K562 (cell line): ENCODE results near the gene LONRF2. TPM values are rescaled to one million over a fixed set of nuclear protein-coding genes. Genes with fewer than 3 reads are reported as not detected.

ENCODE experiments used
- ELF4 ChIP-seq: fragments of 450-650 bp; formaldehyde crosslinking; IDR thresholded peaks from 2 replicates; pipeline ENCODE4 v1.4.0; 2022; ENCODE audit warnings: missing genetic modification characterization
- ESRRB ChIP-seq: fragments of 250-450 bp; sonication (Bioruptor Pico); IDR thresholded peaks from 2 replicates; pipeline ENCODE4 v1.5.0; 2020; ENCODE audit warnings: mild to moderate bottlenecking, moderate library complexity, borderline replicate concordance
- IRF1 ChIP-seq: sonication (generic); formaldehyde crosslinking; IDR thresholded peaks from 2 replicates; pipeline ENCODE4 v1.8.0; 2022; ENCODE audit warnings: missing genetic modification reagents, mild to moderate bottlenecking, borderline replicate concordance
- JUND ChIP-seq, 2 experiments: IDR thresholded peaks; 2 replicates in 1 of 2; 3 replicates in 1 of 2; pipeline ENCODE4 v1.6.1; 2011; ENCODE audit warnings: borderline replicate concordance in 2 of 2, low read depth in 2 of 2, low read length in 2 of 2, improper control_type of control experiment in 1 of 2, missing biosample characterization in 1 of 2, missing genetic modification characterization in 1 of 2, missing genetic modification reagents in 1 of 2
- KAT2B ChIP-seq: IDR thresholded peaks from one replicate; pipeline ENCODE4 v1.6.1; 2012; ENCODE audit warnings: low read depth, mild to moderate bottlenecking, control low read depth, inconsistent platforms, low read length, moderate library complexity
- KLF13 ChIP-seq: fragments of 450-650 bp; IDR thresholded peaks from 2 replicates; pipeline ENCODE4 v1.6.1; 2016; ENCODE audit warnings: missing genetic modification characterization, low read depth, mild to moderate bottlenecking, missing compliant biosample characterization, moderate library complexity, borderline replicate concordance
- MEIS2 ChIP-seq: fragments of 450-650 bp; IDR thresholded peaks from 2 replicates; pipeline ENCODE4 v1.6.1; 2014; ENCODE audit warnings: mild to moderate bottlenecking; ENCODE audit not compliant: partially characterized antibody
- MIER1 ChIP-seq: fragments of 450-650 bp; IDR thresholded peaks from 2 replicates; pipeline ENCODE4 v1.6.1; 2016; ENCODE audit warnings: antibody characterized with exemption, mild to moderate bottlenecking, low read depth
- MYNN ChIP-seq, 2 experiments: sonication (generic); formaldehyde crosslinking in 1 of 2; IDR thresholded peaks; 2 replicates each; pipeline versions ENCODE4 v1.5.0 to v1.6.1; 2016 to 2020; ENCODE audit warnings: antibody characterized with exemption in 1 of 2, missing genetic modification reagents in 1 of 2
- POLR3G ChIP-seq: IDR thresholded peaks from 2 replicates; pipeline ENCODE4 v1.6.1; 2011; ENCODE audit not compliant: insufficient read length, insufficient replicate concordance; ENCODE audit errors: extremely low read depth
- U2AF1 ChIP-seq: fragments of 200-400 bp; formaldehyde crosslinking; optimal IDR thresholded peaks from 2 replicates; pipeline ENCODE3; 2017; ENCODE audit warnings: mild to moderate bottlenecking, low read depth, low read length, moderate library complexity
- ZNF274 ChIP-seq: IDR thresholded peaks from 2 replicates; pipeline ENCODE4 v1.6.1; 2011; ENCODE audit warnings: low read depth, mild to moderate bottlenecking, low read length, moderate library complexity, borderline replicate concordance
- ZNF592 ChIP-seq: fragments of 450-650 bp; IDR thresholded peaks from 2 replicates; pipeline ENCODE4 v1.6.1; 2017; ENCODE audit warnings: antibody characterized with exemption, mild to moderate bottlenecking
- ZNF766 ChIP-seq: fragments of 200-800 bp; sonication (Bioruptor generic); conservative IDR thresholded peaks from 2 replicates; pipeline ENCODE4 v1.6.1; 2016; ENCODE audit warnings: missing genetic modification characterization, missing compliant biosample characterization
- polyA plus RNA-seq, 8 experiments: library from polyadenylated mRNA; depleted of rRNA in 4 of 8; stranded (reverse) in 5 of 8; unstranded in 3 of 8; fragments of >200 nt; fragmentation: Nextera tagmentation in 2 of 8; fragmentation: Illumina TruSeq in 1 of 8; extraction: Ambion mirVana in 2 of 8; extraction: Trizol in 1 of 8; gene quantifications; 2 replicates each; pipeline versions ENCODE4 v1.2.1 to v1.2.3, GENCODE V29; 2011 to 2014; ENCODE audit warnings: inconsistent platforms in 1 of 8, missing spikeins in 1 of 8
- total RNA-seq, 7 experiments: library from RNA; depleted of rRNA in 6 of 7; stranded (reverse); fragments of >200 nt in 6 of 7; fragmentation: Illumina TruSeq in 2 of 7; extraction: Trizol in 2 of 7; gene quantifications; 2 replicates each; pipeline versions ENCODE4 v1.2.1 to v1.2.3, GENCODE V29; 2011 to 2021; ENCODE audit warnings: low replicate concordance in 1 of 7
- TF ChIP-seq, protein P1 (sequence below): fragments of 250-450 bp; sonication (Bioruptor Pico); IDR thresholded peaks from 2 replicates; pipeline ENCODE4 v1.4.0; 2020; ENCODE audit warnings: mild to moderate bottlenecking
- TF ChIP-seq, protein P2 (sequence below): sonication (generic); formaldehyde crosslinking; IDR thresholded peaks from 2 replicates; pipeline ENCODE4 v1.8.0; 2022; ENCODE audit warnings: mild to moderate bottlenecking, low read depth, missing genetic modification reagents

Gene LONRF2
- total and polyA plus RNA-seq, 9 of the 15 experiments (the other 6 are each of a cell fraction or from before 2014, with no cell fraction given) = 0.35 to 5.0 (median 2.7) TPM

- TF ChIP-seq IRF1 (CRISPR knock-in tag) (no peak), MEIS2 (peak; percentile 66), U2AF1 (no peak), ZNF766 (peak; percentile 84), MIER1 (no peak), ELF4 (no peak), MYNN (IDR thresholded peaks at IDR 0.05) (peak; percentile 94), MYNN (CRISPR knock-in tag; IDR thresholded peaks at IDR 0.05) (no peak), JUND (IDR thresholded peaks at IDR 0.05; ENCODE audit: borderline replicate concordance, low read depth, low read length) (peak; percentile 100), JUND (tag; IDR thresholded peaks at IDR 0.05; ENCODE audit: borderline replicate concordance, low read depth, low read length) (peak; percentile 100), KAT2B (no peak), ZNF274 (no peak), POLR3G (no peak), ESRRB (CRISPR knock-in tag) (no peak), ZNF592 (peak; percentile 97), KLF13 (tag) (no peak)
- TF ChIP-seq, protein P1, sequence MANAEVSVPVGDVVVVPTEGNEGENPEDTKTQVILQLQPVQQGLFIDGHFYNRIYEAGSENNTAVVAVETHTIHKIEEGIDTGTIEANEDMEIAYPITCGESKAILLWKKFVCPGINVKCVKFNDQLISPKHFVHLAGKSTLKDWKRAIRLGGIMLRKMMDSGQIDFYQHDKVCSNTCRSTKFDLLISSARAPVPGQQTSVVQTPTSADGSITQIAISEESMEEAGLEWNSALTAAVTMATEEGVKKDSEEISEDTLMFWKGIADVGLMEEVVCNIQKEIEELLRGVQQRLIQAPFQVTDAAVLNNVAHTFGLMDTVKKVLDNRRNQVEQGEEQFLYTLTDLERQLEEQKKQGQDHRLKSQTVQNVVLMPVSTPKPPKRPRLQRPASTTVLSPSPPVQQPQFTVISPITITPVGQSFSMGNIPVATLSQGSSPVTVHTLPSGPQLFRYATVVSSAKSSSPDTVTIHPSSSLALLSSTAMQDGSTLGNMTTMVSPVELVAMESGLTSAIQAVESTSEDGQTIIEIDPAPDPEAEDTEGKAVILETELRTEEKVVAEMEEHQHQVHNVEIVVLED (CRISPR knock-in tag) = peak; percentile 36; the same call in 1 of the 2 replicates
- TF ChIP-seq, protein P2, sequence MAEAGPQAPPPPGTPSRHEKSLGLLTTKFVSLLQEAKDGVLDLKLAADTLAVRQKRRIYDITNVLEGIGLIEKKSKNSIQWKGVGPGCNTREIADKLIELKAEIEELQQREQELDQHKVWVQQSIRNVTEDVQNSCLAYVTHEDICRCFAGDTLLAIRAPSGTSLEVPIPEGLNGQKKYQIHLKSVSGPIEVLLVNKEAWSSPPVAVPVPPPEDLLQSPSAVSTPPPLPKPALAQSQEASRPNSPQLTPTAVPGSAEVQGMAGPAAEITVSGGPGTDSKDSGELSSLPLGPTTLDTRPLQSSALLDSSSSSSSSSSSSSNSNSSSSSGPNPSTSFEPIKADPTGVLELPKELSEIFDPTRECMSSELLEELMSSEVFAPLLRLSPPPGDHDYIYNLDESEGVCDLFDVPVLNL (CRISPR knock-in tag) = no peak
These were observed 30.2 kb downstream of the LONRF2 start (continued) for GRCh38 chr2:100292022-100292580.
